Right atrium auricular region (tissue), 2 donors: ENCODE results near the gene LGALS3BP. TPM values are rescaled to one million over a fixed set of nuclear protein-coding genes. Genes with fewer than 3 reads are reported as not detected.

ENCODE experiments used
- DNase-seq: peaks from one replicate; pipeline ENCODE4 v3.0.0-alpha.2; 2019; ENCODE audit warnings: low spot score
- H3K27ac ChIP-seq, 2 donors: fragments of 200-600 bp; sonication (generic); 1 replicate in 1 of 2; 2 replicates in 1 of 2; pipeline ENCODE4 v1.5.1; 2016 to 2019
- H3K27me3 ChIP-seq, 2 donors: fragments of 200-600 bp; sonication (generic); one replicate each; pipeline versions ENCODE4 v1.5.1 to v1.6.0; 2017 to 2019
- H3K36me3 ChIP-seq: fragments of 200-600 bp; sonication (generic); one replicate; pipeline ENCODE4 v1.5.1; 2016
- H3K4me1 ChIP-seq, 2 donors: fragments of 200-600 bp; sonication (generic); one replicate each; pipeline versions ENCODE4 v1.5.1 to v1.6.0; 2017 to 2019
- H3K4me3 ChIP-seq, 2 donors: fragments of 200-600 bp; sonication (generic); 1 replicate in 1 of 2; 2 replicates in 1 of 2; pipeline ENCODE4 v1.5.1; 2017 to 2019; ENCODE audit warnings: mild to moderate bottlenecking in 1 of 2, moderate library complexity in 1 of 2
- H3K9me3 ChIP-seq, 2 donors: fragments of 200-600 bp; sonication (generic); one replicate each; pipeline ENCODE4 v1.5.1; 2019
- CTCF ChIP-seq, 2 donors: fragments of 200-600 bp; sonication (generic); IDR thresholded peaks; one replicate each; pipeline ENCODE4 v1.5.1; 2019; ENCODE audit warnings: antibody characterized with exemption in 2 of 2
- total RNA-seq, 2 donors: library from RNA; depleted of rRNA; stranded (reverse); fragments of >200 nt; gene quantifications; one replicate each; pipeline ENCODE4 v1.1.0, GENCODE V29; 2016

LGALS3BP gene
- total RNA-seq, 2 donors from 2014 or later = 488 to 733 TPM

DNA sequence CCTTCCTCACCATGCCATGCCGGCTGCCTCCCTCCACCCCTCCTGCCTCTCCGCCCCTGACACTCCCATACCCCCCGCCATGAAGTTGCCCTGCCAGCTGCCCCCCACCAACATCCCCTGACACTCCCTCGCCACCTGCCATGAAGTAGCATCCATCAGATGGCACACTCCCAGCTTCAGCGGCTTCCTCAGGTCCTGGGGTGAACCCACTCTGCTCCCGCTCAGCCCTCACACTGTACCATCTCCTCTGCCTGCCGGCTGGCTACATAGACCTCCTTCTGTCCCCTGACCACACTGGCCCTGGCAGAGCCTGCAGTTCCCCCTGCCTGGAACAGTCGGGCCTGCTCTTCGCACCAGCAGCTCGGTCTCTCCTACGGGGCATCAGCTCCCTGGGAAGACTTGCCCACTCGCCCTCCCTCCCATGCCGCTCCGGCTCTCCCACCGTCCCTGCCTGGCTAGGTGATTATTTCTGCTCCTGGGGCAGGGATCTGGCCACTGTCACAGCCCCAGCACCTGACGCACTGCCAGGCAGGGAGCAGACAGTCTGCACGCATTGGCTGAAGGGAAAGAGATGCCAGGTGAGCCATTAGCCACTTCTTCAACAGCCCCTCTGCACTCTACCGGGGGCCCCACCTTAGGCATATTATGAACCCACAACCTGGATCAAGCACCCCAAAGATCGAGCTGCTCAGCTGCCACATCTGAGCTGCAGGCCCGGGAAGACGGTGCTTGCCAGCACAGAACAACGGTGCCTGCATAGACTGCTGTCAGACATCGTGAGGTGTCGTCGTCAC is 20.9 kb upstream of the LGALS3BP start:
- Histone ChIP-seq H3K27me3 (no peaks in the 10 kb centered on the region), H3K4me1 (peaks cover 0 to 27% of the 10 kb centered on the region in 2 donors), H3K36me3 (peaks cover 20% of the 10 kb centered on the region), H3K27ac (no peak overlapping the region), H3K4me3 (no peak overlapping the region), H3K9me3 (no peaks in the 10 kb centered on the region)
- no peak for DNase-seq
- TF ChIP-seq CTCF (IDR thresholded peaks at IDR 0.05) = no peak

- Histone ChIP-seq H3K27me3 (no peaks in the 10 kb centered on the region), H3K4me1 (peaks cover 0 to 22% of the 10 kb centered on the region in 2 donors), H3K4me3 (no peak overlapping the region), H3K27ac (no peak overlapping the region), H3K36me3 (peaks cover 22% of the 10 kb centered on the region), H3K9me3 (no peaks in the 10 kb centered on the region)
- TF ChIP-seq CTCF (IDR thresholded peaks at IDR 0.05) = no peak
- no peak for DNase-seq
These were observed 20.2 kb upstream of the LGALS3BP start for GRCh38 chr17:78999947-79000395.

DNA sequence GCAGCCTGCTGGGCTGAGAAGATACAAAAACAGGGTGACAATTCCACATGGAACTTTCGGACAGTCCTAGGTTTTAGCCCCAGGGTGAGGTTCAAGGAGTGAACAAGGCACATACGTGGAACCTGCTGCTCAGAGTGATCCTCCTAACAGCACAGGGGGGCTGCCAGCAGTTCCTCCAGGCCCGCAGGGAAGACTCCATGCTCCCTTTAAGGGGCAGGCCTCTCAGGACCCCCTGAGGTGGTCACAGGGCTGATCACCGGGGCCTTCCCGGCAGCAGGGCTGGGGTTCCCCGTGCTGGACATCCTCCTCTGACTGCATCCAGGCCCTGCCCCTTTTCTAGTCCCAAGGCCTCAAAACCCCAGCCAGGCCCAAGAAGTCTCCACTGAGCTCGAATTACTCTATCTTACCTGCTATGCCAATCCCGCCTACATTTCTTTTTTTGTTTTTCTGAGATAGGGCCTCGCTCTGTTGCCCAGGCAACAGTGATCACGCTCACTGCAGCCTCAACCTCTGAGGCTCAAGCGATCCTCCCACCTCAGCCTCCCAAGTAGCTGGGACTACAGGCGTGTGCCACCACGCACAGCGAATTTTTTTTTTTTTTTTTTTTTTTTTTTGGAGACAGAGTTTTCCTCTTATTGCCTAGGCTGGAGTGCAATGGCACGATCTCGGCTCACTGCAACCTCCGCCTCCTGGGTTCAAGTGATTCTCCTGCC is 19.5 kb upstream of the LGALS3BP start:
- Histone ChIP-seq H3K27me3 (no peaks in the 10 kb centered on the region), H3K27ac (peak overlapping the region; percentile 43 to 73), H3K36me3 (peaks cover 22% of the 10 kb centered on the region), H3K9me3 (no peaks in the 10 kb centered on the region), H3K4me1 (peaks cover 0 to 22% of the 10 kb centered on the region in 2 donors), H3K4me3 (no peak overlapping the region)
- TF ChIP-seq CTCF (IDR thresholded peaks at IDR 0.05) = no peak
- no peak for DNase-seq

DNA sequence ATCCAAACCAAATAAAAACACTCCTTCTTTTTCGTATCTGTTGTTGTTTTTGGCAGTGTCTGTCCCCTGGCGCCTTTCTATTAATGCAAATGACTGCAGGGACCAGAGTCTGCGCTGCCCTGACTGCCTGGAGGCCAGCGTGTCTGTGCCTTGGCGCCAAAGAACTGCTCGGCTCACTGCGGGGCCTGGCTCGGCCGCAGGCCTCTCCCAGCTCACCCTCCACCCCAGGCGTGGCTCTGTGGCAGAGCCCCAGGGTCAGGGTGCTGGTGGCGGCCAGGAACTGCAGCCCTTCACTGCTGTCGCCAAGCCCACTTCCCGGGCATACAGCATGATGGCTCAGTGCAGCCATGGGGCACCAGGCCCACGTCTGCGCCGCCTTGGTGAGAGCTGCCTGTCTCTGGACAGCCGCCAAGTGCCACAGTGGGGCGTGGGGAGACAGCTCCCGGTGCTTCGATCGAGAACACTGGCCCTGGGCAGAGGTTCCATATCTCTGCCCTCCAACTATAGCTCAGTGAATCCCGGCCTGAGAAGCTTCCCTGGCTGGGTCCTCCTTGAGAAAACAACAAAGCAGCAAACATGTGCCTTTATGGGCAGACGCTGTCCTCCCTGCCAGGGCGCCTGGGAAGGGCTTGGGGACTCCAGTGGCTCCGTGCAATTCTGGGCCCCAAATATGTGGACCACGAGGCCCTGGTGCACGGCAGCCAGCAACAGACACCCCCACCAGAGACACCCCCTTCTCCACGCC is 18.8 kb upstream of the LGALS3BP start:
- peak in 1 of 2 donors; percentile 21 for TF ChIP-seq CTCF (IDR thresholded peaks at IDR 0.05)
- Histone ChIP-seq H3K36me3 (peaks cover 22% of the 10 kb centered on the region), H3K27me3 (no peaks in the 10 kb centered on the region), H3K4me1 (peaks cover 0 to 22% of the 10 kb centered on the region in 2 donors), H3K27ac (peak overlapping the region; percentile 43 to 73), H3K9me3 (no peaks in the 10 kb centered on the region), H3K4me3 (no peak overlapping the region)
- DNase-seq = no peak

DNA sequence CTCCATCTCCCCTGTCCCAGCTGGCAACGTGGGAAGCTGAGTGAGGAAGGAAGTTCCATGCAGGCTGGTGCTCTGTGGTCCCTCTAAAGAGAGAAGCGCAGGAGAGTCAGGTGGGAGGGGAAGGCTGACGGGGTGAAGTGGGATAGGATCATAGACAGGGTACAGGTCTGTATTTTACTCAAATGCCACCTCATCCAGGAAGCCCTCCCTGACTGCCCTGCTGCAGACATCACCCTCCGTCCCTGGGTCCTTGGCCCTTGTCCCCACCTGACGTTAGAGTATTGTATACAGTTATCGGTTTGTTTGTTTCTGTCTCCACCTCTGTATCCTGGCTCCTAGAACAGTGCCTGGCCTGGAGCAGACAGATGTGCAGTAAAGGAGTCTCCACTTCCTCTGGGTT is 18.2 kb upstream of the LGALS3BP start:
- H3K27ac ChIP-seq = peak overlapping the region; percentile 43 to 73
- H3K9me3 ChIP-seq = no peaks in the 10 kb centered on the region
- peaks cover 24% of the 10 kb centered on the region for H3K36me3 ChIP-seq
- TF ChIP-seq CTCF (IDR thresholded peaks at IDR 0.05) = no peak
- H3K4me3 ChIP-seq = no peak overlapping the region
- DNase-seq = no peak
- no peaks in the 10 kb centered on the region for H3K27me3 ChIP-seq
- H3K4me1 ChIP-seq = peaks cover 0 to 27% of the 10 kb centered on the region in 2 donors
